HG03571 (cell line): ENCODE measurements around the gene ERGIC1.

Experiments
- ATAC-seq: cut with Tn5 transposase; IDR thresholded peaks from one replicate; pipeline ENCODE4 v1.9.1; 2021; ENCODE audit not compliant: unreplicated experiment

ERGIC1 gene

DNA sequence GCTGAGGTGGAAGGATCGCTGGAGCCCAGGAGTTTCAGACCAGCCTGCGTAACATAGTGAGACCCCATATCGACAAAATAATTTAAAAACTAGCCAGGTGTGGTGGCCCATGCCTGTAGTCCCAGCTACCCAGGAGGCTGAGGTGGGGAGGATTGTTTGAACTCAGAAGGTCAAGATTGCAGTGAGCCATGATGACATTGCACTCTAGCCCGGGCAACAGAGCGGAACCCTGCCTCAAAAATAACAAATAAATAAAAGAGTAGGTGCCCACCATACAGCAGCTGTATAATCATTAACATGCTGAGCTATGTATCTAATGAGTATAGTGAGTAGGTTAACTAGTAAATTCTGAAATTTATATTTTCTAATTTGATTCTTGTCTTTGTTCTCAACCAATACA, 138.5 kb downstream of the ERGIC1 start:
- ATAC-seq: no peak

DNA sequence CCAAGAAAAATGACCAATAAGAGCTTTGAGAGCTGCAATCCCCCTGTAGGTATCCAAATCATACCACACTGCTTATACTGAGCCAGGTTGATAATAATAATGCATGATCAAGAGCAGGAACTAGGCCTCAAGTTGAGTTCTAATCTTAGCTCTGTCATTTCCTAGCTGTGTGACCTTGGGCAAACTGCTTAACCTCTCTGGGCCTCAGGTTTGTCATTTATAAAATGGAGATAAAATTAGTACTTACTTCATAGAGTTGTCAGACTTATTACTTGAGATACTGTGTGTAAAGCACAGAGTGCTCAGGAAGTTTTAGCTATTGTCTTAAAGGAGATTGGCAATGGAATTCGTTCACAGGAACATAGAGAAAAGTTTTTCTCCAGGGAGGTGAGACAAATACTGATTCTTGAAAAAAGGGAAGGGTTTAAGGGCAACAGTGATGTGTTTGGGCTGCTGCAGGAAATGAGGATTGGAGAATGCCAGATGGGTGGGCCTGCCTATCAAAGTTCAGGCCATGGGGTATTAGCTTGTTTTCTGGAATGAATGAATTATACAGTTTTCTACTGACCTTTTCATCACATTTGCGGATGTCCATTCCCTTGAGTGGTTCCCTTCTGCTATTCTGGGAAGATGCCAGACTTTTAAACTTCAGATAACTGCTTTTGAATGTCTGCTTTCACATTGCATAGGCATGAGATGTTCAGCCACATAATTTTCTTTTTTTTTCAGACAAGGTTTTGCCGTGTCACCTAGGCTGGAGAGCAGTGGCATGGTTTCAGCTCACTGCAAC, 139.3 kb downstream of the ERGIC1 start:
- no peak for ATAC-seq

DNA sequence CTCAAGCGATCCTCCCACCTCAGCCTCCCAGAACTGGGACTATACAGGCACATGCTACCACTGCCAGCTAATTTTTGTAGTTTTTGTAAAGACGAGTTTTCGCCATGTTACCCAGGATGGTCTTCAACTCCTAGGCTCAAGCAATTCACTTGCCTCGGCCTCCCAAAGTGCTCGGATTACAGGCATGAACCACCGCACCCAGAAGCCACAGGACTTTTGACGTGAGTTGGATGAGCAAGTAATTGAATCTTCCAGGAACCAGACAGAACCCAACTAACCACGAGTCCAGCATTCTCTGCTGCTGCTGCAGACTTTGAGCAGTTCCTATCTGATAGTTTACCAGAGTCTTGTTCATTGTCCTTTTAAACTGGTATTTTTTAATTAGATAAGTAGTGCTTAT, 139.9 kb downstream of the ERGIC1 start:
- ATAC-seq: no peak

DNA sequence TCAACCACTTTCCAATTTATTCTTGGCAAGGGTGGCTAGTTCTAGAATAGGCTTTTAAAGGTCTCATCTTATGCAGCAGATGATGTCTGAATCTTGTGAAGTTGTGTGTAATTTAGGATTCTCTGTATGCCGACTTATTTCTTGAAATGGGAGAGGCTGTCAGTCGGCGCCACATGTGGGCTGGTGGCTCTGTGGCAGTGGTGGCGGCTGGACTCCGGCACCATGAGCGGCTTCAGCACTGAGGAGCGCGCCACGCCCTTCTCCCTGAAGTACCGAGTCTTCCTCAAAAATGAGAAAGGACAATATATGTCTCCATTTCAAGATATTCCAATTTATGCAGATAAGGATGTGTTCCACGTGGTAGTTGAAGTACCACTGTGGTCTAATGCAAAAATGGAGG, 141.2 kb downstream of the ERGIC1 start:
- ATAC-seq: no peak

DNA sequence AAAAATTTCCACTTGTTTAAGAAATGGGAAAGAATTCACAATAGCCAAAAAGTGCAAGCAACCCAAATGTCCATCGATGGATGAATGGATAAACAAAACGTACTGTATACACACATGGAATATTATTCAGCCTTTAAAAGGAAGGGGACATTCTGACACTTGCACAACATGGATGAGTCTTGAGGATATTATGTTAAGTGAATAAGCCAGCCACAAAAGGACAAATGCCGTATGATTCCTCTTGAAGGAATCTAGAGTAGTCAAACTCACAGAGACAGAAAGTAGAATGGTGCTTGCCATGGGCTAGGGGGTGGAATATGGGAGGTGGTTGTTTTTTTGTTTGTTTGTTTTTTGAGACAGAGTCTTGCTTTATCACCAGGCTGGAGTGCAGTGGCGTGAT, 145.7 kb downstream of the ERGIC1 start:
- ATAC-seq: no peak

DNA sequence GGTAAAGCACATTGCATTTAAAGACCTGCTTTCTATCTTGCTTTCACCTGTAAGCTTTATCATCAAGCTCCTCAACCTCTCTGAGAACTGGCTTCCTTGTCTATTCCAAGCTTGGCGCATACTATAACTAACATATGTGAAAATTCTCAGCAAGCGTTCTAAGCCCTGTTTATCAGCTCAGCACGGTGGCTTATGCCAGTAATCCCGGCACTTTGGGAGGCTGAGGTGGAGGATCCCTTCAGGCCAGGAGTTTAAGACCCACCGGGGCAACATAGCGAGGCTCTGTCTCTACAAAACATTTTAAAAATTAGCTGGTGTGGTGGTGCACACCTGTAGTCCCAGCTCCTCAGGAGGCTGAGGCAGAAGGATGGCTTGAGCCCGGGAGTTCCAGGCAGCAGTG, 147.9 kb downstream of the ERGIC1 start:
- no peak for ATAC-seq

DNA sequence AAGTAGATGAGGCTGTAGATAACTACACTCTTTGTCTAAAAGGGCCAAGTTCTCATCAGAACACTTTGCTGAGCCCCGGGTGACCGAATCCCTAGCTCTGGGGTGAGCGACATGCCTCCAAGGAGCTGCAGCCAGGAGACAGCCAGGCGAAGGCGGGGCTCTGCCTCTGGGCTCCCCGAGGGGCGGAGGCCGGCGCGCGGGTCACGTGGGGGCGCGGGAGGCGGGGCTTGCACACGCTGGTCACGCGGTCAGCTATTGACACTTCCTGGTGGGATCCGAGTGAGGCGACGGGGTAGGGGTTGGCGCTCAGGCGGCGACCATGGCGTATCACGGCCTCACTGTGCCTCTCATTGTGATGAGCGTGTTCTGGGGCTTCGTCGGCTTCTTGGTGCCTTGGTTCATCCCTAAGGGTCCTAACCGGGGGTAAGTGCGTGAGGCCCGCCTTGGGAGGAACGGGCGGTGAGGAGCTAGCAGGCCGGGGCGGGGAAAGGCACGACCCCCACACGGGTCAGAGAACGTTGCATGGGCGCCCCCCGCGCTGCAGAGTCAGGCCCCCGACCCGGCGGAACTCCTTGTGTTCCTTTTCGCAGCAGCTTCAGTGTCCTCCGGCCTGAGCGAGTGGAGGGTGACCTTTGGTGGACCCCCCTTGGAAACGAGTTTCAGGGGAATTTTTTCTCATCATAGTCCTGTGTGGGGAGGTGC, 149.6 kb downstream of the ERGIC1 start, which contains the start of gene ATP6V0E1:
Gene ATP6V0E1 (plus strand): TSS at position 230 of the 702 bp plus-strand sequence. CDS start 90 bp downstream, at position 320.
- ATAC-seq: peak; percentile 82

DNA sequence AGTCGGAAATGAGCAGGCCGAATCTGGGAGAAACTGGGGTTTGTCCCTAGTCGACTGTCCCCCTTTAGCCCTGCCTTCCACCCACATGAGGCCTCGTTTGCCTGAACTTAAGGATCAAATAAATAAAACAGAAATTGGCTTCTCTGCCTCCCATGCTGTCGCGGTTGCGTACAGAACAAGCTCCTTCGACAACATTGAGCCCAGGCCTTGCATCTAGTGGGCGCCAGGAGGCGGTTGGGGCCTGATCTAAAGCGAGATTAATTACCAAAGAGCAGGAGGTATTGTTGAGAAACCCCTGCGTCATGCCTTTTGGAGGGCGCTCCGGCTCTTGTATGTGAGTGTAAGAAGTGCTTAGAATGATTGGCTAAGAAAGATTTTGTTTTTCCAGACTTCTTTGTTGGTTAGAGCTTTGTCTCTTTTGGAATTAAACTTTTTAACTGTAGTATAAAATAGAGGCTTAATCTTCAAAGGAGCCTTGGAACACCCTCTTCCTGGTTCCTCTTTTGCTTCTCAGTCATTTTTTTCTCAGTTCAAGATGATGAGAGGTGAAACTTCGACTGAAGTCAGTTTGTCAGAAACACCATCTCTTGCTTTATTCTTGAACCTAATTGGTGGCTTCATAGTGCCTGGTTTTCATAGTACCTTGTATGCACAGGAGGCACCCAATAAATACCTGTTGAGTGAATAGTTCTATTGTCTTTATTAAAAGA, 150.3 kb downstream of the ERGIC1 start:
- peak; percentile 63 for ATAC-seq

DNA sequence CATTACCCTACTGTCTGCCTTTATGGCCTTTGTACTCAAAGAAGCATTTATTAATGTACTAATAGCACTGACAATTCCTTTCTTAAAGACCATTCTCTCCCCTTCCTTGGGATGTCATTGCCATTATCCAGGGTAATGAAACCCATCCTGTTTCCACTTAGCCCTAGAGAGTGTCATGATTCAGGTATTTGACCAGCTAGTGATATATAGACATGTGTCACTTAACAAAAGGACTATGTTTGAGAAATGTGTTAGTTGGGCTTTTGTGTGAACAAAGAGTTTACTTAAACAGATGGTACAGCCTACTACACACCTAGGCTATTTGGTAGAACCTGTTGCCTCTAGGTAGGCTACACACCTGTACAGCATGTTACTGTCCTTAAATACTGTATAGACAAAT, 151.5 kb downstream of the ERGIC1 start:
- no peak for ATAC-seq

DNA sequence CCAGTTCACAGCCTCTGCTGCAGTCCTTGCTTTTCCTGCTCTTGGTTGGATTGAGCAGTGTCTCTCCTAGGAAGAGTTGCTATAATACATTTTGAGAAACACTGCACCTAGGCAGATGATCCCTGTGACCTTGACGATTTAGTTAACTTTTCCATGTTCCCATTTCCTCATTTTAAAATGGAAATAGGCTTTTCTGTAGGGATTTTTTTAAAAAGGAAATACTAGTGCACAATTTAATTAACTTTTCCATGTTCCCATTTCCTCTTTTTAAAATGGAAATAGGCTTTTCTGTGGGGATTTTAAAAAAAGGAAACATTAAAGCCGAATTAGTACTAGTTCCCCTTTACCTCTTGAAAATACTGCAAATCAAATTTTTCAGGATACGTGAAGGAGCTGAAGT, 154.2 kb downstream of the ERGIC1 start:
- ATAC-seq: no peak

DNA sequence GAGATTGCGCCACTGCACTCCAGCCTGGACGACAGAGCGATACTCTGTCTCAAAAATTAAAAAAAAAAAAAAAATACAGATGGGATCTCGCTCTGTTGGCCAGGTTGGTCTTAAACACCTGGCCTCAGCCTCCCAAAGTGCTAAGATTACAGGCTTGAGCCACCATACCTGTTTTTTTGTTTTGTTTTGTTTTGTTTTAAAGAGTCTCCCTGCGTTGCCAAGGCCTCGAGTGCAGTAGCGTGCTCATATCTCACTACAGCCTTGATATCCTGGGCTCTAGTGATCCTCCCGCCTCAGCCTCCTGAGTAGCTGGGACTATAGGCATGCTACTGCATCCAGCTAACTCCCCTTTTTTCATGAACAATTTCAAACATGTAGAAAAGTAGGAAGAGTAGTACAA, 156.7 kb downstream of the ERGIC1 start:
- ATAC-seq: no peak

DNA sequence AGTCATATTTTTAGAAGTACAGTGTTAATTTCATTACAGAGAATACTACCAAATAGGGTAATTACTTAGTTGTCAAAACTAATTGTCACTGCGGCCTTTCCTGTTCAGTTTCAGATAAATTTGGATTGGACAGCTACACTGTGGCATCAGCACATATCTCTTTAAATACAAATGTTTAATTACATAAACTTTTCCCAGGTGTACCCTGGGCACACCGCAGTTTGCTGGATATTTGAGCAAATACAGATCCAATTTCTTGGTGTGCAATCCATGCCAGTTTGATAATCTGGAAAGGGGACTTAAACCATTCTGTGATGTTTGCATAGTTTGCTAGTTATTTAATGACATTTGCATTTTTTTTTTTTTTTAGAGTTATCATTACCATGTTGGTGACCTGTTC, 160.4 kb downstream of the ERGIC1 start:
- ATAC-seq: no peak

DNA sequence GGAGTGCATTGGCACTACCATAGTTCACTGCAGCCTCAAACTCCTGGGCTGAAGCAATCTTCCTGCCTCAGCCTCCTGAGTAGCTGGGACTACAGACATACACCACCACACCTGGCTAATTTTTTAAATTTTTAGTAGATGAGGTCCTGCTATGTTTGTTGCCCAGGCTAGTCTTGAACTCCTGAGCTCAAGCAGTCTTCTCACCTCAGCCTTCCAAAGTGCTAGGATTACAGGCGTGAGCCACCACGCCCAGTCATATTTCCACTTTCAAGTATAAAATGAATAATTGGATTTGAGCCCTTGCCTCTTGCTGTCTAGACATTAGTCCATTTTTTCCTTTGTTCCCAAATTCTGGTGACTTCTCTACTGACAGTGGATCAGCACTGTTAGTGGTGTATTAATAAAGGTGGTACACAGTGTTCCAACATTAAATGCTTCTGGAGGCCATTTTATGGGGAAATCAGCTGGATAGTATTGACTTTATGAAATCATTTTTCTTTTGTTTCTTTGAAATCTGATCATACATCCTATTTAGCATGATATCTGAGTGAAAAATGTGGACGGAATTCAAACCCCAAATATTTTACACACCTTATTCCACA, 165.4 kb downstream of the ERGIC1 start:
- no peak for ATAC-seq

DNA sequence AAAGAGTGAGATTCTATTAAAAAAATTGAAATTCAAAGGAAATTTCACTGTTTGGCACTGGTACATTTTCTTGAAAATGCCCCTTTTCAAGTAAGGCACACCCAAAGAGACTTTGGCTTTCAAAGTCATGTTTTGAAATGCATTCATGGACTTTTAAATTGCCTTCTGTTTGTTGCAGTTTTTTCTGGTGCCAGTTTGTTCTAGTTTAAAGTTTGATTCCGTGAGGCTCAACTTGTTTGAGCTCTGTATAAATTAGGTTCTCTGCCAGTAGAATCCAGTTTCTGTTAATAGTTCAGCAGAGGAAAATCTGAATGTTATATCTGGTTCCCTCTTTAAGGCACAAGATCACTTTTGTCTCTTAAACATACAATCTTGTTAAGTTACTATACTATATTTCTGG, 165.9 kb downstream of the ERGIC1 start:
- ATAC-seq: no peak

DNA sequence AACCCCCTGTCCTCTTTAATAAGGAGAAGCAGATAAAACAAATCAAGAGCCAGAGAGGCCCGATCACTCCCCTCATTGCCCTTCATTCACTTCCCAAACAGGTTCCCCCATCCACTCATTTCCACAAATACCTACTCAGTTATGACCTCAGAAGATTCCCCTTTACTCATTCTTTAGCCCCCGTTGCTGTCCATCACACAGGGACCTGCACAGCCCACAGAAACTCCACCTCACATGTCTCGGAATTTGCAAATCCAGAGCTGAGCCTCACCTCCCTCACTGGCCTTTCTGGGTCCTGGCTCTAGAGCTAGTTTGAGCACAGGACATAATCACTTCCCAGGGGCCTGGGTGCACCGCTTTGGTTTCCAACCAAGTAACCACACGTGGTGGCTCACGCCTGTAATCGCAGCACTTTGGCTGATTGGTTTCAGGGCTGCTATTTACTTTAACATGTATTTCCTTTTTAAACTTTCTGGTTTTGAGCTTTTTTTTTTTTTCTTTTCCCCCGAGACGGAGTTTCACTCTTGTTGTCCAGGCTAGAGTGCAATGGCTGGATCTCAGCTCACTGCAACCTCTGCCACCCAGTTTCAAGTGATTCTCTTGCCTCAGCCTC, 167.3 kb downstream of the ERGIC1 start:
- peak; percentile 92 for ATAC-seq
